HEK293 (cell line): ENCODE results near the gene HS1BP3.
A peak's percentile ranks its signal among the peaks of the same experiment; 100 is the strongest.

Experiments used
- CTCF ChIA-PET: fragments of 350-600 bp; formaldehyde crosslinking; extraction: SDS; loops from one replicate; lab custom pipeline; 2021; ENCODE audit warnings: antibody characterized with exemption; lab: Yijun Ruan, JAX
- POLR2A ChIA-PET: fragments of 300-600 bp; formaldehyde crosslinking; extraction: SDS; loops from one replicate; lab custom pipeline; 2020; ENCODE audit warnings: antibody characterized with exemption, inconsistent platforms; lab: Yijun Ruan, JAX
- H3K27ac ChIP-seq: fragments of 200-500 bp; sonication (Bioruptor generic); 2 replicates; pipeline ENCODE4 v1.5.1; 2014; ENCODE audit warnings: low read depth, low read length, control low read depth, inconsistent platforms; ENCODE audit errors: extremely low read depth
- H3K36me3 ChIP-seq, 2 experiments: fragments of 200-500 bp in 1 of 2; sonication (Bioruptor generic) in 1 of 2; 1 replicate in 1 of 2; 2 replicates in 1 of 2; pipeline ENCODE4 v1.5.1; 2014 to 2017; ENCODE audit warnings: inconsistent platforms in 2 of 2, low read length in 2 of 2; ENCODE audit not compliant: control insufficient read depth in 2 of 2, insufficient read depth in 1 of 2
- H3K4me1 ChIP-seq: fragments of 200-500 bp; sonication (Bioruptor generic); 2 replicates; pipeline ENCODE4 v1.5.1; 2014; ENCODE audit warnings: mild to moderate bottlenecking, low read length, inconsistent platforms; ENCODE audit not compliant: control insufficient read depth, insufficient read depth
- H3K4me3 ChIP-seq: 2 replicates; pipeline ENCODE4 v1.5.1; 2011; ENCODE audit warnings: low read depth, mild to moderate bottlenecking, control low read depth, low read length, moderate library complexity
- H3K9me3 ChIP-seq: fragments of 200-500 bp; sonication (Bioruptor generic); 2 replicates; pipeline ENCODE4 v1.5.1; 2014; ENCODE audit warnings: low read depth, low read length, inconsistent platforms; ENCODE audit not compliant: control insufficient read depth, insufficient read depth
- PBX3 ChIP-seq: sonication (generic); formaldehyde crosslinking; IDR thresholded peaks from 2 replicates; pipeline ENCODE4 v1.8.1; 2022; ENCODE audit warnings: mild to moderate bottlenecking, moderate library complexity, missing genetic modification reagents
- TCF7L2 ChIP-seq: IDR thresholded peaks from 2 replicates; pipeline ENCODE4 v1.6.1; 2011; ENCODE audit warnings: low read depth, mild to moderate bottlenecking, inconsistent platforms, low read length, moderate library complexity, borderline replicate concordance
- ZBTB17 ChIP-seq: fragments of 450-650 bp; formaldehyde crosslinking; IDR thresholded peaks from 2 replicates; pipeline ENCODE4 v1.5.1; 2016; ENCODE audit warnings: missing biosample characterization, missing genetic modification characterization
- ZIC2 ChIP-seq: fragments of 450-650 bp; formaldehyde crosslinking; IDR thresholded peaks from 2 replicates; pipeline ENCODE4 v1.5.1; 2016; ENCODE audit warnings: missing biosample characterization, missing genetic modification characterization
- ZNF148 ChIP-seq: fragments of 450-650 bp; formaldehyde crosslinking; IDR thresholded peaks from 2 replicates; pipeline ENCODE4 v1.5.0; 2017; ENCODE audit warnings: missing biosample characterization, missing genetic modification characterization, borderline replicate concordance
- ZNF280D ChIP-seq: fragments of 450-650 bp; formaldehyde crosslinking; IDR thresholded peaks from 2 replicates; pipeline ENCODE4 v1.5.1; 2016; ENCODE audit warnings: missing biosample characterization, missing genetic modification characterization
- ZNF292 ChIP-seq: fragments of 450-650 bp; formaldehyde crosslinking; IDR thresholded peaks from 2 replicates; pipeline ENCODE4 v1.5.1; 2016; ENCODE audit warnings: low read depth, missing biosample characterization, missing genetic modification characterization, borderline replicate concordance
- ZNF501 ChIP-seq: fragments of 450-650 bp; formaldehyde crosslinking; IDR thresholded peaks from 2 replicates; pipeline ENCODE4 v1.5.1; 2016; ENCODE audit warnings: missing biosample characterization, missing genetic modification characterization
- ZNF548 ChIP-seq: fragments of 450-650 bp; formaldehyde crosslinking; IDR thresholded peaks from 2 replicates; pipeline ENCODE4 v1.5.1; 2016; ENCODE audit warnings: missing biosample characterization, missing genetic modification characterization
- ZNF677 ChIP-seq: fragments of 450-650 bp; IDR thresholded peaks from 2 replicates; pipeline ENCODE4 v1.5.0; 2018; ENCODE audit warnings: missing biosample characterization, mild to moderate bottlenecking, missing genetic modification characterization, moderate library complexity

HS1BP3 gene

GRCh38 chr2:20609995-20610357 is 40.9 kb downstream of the HS1BP3 start (continued):
- no peak for TF ChIP-seq ZNF280D (tag by site-specific recombination)

GRCh38 chr2:20609349-20609994 is 41.4 kb downstream of the HS1BP3 start:
- H3K27ac ChIP-seq, result no peak overlapping the region
- ChIA-PET CTCF (interaction anchor here (0.7 to 2.5 kb wide), 5 partner anchors 10 to 166 kb away, joined by 3 to 8 read pairs (median 5); no protein-coding TSS in a partner anchor), POLR2A (interaction anchor here (1.3 kb wide), 1 partner anchor 163 kb away, joined by 5 read pairs; the partner anchor contains the start of gene RHOB)

GRCh38 chr2:20608666-20609348 is 42.1 kb downstream of the HS1BP3 start:
- TF ChIP-seq ZBTB17 (tag by site-specific recombination) (peak; percentile 16; the same call in 1 of the 2 replicates), TCF7L2 (no peak)
- POLR2A ChIA-PET, result interaction anchor here (1.3 kb wide), 1 partner anchor 162 kb away, joined by 5 read pairs; the partner anchor contains the start of gene RHOB
- Histone ChIP-seq H3K36me3 (no peaks in the 10 kb centered on the region), H3K27ac (no peak overlapping the region), H3K4me3 (no peak overlapping the region), H3K9me3 (no peaks in the 10 kb centered on the region), H3K4me1 (no peaks in the 10 kb centered on the region)
- CTCF ChIA-PET, result interaction anchor here (0.7 to 2.5 kb wide), 5 partner anchors 10 to 165 kb away, joined by 3 to 8 read pairs (median 5); no protein-coding TSS in a partner anchor

More at GRCh38 chr2:20609349-20609994, 41.4 kb downstream of the HS1BP3 start:
- H3K36me3 ChIP-seq, result no peaks in the 10 kb centered on the region
- TF ChIP-seq ZIC2 (tag by site-specific recombination) (peak; percentile 13; the same call in 1 of the 2 replicates), ZNF148 (tag by site-specific recombination) (no peak)
- TF ChIP-seq, all 188 proteins: peak for 1
- Histone ChIP-seq H3K9me3 (no peaks in the 10 kb centered on the region), H3K4me1 (peaks cover 3% of the 10 kb centered on the region; the same call in 1 of the 2 replicates), H3K4me3 (no peak overlapping the region)

GRCh38 chr2:20607446-20607845 is 43.5 kb downstream of the HS1BP3 start:
- ChIA-PET CTCF (interaction anchor here (0.7 to 2.5 kb wide), 3 partner anchors 8 to 27 kb away, joined by 3 to 6 read pairs (median 4); no protein-coding TSS in a partner anchor), POLR2A (no interaction called here)
- TF ChIP-seq ZNF548 (tag by site-specific recombination) (no peak), ZNF292 (tag by site-specific recombination) (no peak), PBX3 (CRISPR knock-in tag) (no peak), ZNF501 (no peak), ZNF677 (tag by site-specific recombination) (no peak)
- Histone ChIP-seq H3K4me1 (no peaks in the 10 kb centered on the region), H3K36me3 (no peaks in the 10 kb centered on the region), H3K4me3 (no peak overlapping the region), H3K9me3 (no peaks in the 10 kb centered on the region), H3K27ac (no peak overlapping the region)
